ENCODE measurements around the gene PRCC.

PRCC gene

GRCh38 chr1:156849151-156849496, 81.8 kb downstream of the PRCC start:
- no peak for TF ChIP-seq CTCF (IDR thresholded peaks at IDR 0.05; ENCODE audit: insufficient read depth, missing control alignments)
- no peak for FAIRE-seq
- DNase-seq (ENCODE audit: insufficient read length, low spot score), result no peak

All from D721Med (cell line).